ENCODE results near the gene KXD1. TPM values are rescaled to one million over a fixed set of nuclear protein-coding genes. Genes with fewer than 3 reads are reported as not detected.
"Not testable (repeated sequence)": the region's sequence is repeated elsewhere in the genome, so short reads cannot be mapped to it uniquely, and the experiment has no call there.

The KXD1 gene
- total and polyA plus RNA-seq, 7 experiments from 2014 or later: 70.3 to 108 (median 78.5) TPM

DNA sequence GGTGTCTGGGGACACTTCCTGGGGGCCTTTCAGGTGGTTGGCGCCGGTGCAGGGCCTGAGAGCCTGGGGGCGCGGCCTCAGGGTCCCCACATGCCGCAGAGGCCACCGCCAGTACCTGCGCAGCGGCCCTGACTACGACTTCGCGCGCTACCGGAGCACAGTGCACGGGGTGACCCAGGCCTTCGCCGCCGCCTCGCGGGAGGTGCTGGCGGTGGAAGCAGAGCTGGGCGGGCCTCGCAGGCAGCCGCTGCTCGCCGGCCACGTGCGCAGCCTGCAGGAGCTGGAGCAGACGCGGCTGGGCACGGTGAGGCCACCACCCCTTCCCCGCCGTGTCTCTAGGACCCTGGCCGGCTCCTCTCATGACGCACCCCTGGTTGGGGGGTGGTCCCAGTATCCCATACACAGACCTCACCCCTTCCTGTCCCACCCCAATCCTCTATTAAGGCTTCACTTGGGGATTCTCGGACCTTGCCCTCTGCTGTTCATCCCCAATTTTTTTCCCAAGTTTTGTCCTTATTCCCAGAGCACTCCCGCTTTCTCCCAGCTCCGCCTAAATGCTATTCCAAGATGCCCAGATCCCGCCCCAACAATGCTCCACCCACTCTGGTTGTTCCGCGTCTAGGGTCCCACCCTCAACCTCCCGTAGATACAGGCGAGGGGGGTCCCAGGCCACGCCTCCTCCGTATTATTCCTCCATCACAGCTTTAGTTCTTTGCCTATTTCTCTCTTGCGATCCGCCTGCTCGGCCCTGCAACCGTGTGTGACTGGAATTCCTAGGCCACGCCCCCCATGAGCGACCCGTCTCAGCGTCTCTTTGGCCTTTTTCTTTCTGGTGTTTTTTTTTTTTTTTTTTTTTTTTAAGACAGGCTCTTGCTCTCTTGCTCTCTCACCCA lies 32.0 kb downstream of the KXD1 start:
- Histone ChIP-seq H3K27ac (ENCODE audit: low read depth, low read length) (peak overlapping the region; percentile 88), H3K4me3 (ENCODE audit: low read length) (peak overlapping the region; percentile 72), H3K9me3 (ENCODE audit: control insufficient read depth in 2 of 3, low read length in 3 of 3) (no peaks in the 10 kb centered on the region), H3K36me3 (ENCODE audit: control insufficient read depth in 2 of 3, insufficient read depth in 3 of 3, low read length in 3 of 3) (peaks cover 0 to 7% (median 0%) of the 10 kb centered on the region in 3 experiments), H3K27me3 (ENCODE audit: control insufficient read depth in 2 of 2, insufficient read depth in 2 of 2, low read length in 2 of 2) (no peaks in the 10 kb centered on the region), H3K4me1 (ENCODE audit: control insufficient read depth in 2 of 2, insufficient read depth in 2 of 2, low read length in 2 of 2) (peaks cover 21 to 40% of the 10 kb centered on the region in 2 donors)
- peaks cover 0 to 2% (median 0%) of the 10 kb centered on the region in 11 donors for H3K9me3 Mint-ChIP-seq
- H3K4me1 Mint-ChIP-seq: peaks cover 22 to 57% (median 43%) of the 10 kb centered on the region in 7 donors
- DNase-seq (peak in 3 of 9 donors; percentile 33 to 75 (median 60)), ATAC-seq (peak; percentile 68)
- CTCF ChIA-PET: interaction anchor here (0.8 to 2.2 kb wide), 9 partner anchors 17 to 260 kb away, joined by 3 to 10 read pairs (median 4); partner anchors contain the start of gene UBA52
- H3K27ac Mint-ChIP-seq: peak overlapping the region; percentile 87 to 98 (median 92)
- POLR2A ChIA-PET: interaction anchor here (0.6 to 2.9 kb wide), 19 partner anchors 13 to 331 kb away, joined by 3 to 47 read pairs (median 4); partner anchors contain the start of genes COPE, DDX49, ELL and FKBP8
- intact Hi-C loops (cut with micrococcal nuclease): loop anchor here (1.0 to 10.0 kb wide), 15 partner anchors 32 to 330 kb away; partner anchors contain the start of genes COPE (in 2 of the 2), CRTC1 (in 2 of the 2), DDX49 (in 2 of the 2) and KXD1 (in 2 of the 2)
- peak overlapping the region; percentile 79 to 94 (median 90) for H3K4me3 Mint-ChIP-seq
- H3K27me3 Mint-ChIP-seq: peaks cover 0 to 4% (median 0%) of the 10 kb centered on the region in 5 donors
- peaks cover 0 to 15% (median 0%) of the 10 kb centered on the region in 5 donors for H3K36me3 Mint-ChIP-seq

DNA sequence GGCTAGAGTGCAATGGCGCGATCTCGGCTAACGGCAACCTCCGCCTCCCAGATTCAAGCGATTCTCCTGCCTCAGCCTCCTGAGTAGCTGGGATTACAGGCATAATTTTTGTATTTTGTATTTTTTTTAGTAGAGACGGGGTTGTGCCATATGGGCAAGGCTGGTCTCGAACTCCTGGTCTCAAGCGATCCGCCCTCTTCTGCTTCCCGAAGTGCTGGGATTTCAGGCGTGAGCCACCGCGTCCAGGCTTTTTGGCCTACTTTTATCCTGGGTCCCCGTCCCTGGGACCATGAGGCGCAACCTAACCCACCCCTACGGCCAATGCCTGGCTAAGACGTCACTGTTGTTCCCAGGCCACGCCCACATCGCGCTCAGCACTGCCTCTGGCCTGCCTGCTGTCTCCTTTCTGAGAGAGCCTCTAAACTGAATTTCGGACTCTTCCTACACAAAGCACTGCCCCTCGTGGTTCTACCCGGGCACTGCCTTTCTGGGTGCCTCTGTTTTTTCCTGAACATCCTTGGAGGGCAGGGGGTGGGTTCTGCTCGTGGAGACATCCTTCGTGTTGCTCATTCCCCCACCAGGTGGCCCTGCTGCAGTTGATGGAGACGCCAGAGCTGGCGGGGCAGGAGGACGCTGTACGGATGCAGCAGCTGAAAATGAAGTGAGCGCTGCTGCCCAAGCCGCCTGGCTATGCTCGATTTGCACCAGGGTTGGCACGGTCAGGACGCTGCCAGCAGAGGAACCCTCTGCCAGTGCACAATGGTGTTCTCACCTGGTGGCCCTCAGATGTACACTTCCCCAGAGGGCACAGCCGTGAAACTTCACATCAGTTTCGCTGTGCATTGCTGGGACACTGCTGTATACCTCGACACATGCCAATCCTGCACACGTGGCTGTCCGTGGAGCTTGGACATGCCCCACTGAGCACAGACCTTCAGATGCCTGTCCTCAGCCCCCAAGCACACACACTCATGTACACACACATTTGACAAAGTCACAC lies 32.9 kb downstream of the KXD1 start:
- Mint-ChIP-seq H3K4me3 (peak overlapping the region; percentile 71 to 94 (median 89)), H3K36me3 (peaks cover 0 to 12% (median 0%) of the 10 kb centered on the region in 5 donors), H3K27ac (peak overlapping the region; percentile 67 to 98 (median 91)), H3K9me3 (peaks cover 0 to 2% (median 0%) of the 10 kb centered on the region in 11 donors), H3K27me3 (peaks cover 0 to 10% (median 0%) of the 10 kb centered on the region in 5 donors), H3K4me1 (peaks cover 21 to 60% (median 45%) of the 10 kb centered on the region in 7 donors)
- H3K9me3 ChIP-seq (ENCODE audit: control insufficient read depth in 2 of 3, low read length in 3 of 3): no peaks in the 10 kb centered on the region
- no peak overlapping the region for H3K4me3 ChIP-seq (ENCODE audit: low read length)
- peak overlapping the region; percentile 88 for H3K27ac ChIP-seq (ENCODE audit: low read depth, low read length)
- ATAC-seq (no peak), DNase-seq (peak in 4 of 9 donors; percentile 21 to 43 (median 34))
- no peaks in the 10 kb centered on the region for H3K27me3 ChIP-seq (ENCODE audit: control insufficient read depth in 2 of 2, insufficient read depth in 2 of 2, low read length in 2 of 2)
- H3K4me1 ChIP-seq (ENCODE audit: control insufficient read depth in 2 of 2, insufficient read depth in 2 of 2, low read length in 2 of 2): peaks cover 25 to 40% of the 10 kb centered on the region in 2 donors
- intact Hi-C loops (cut with micrococcal nuclease): no loop called here
- ChIA-PET CTCF (interaction anchor here (2.2 kb wide), 1 partner anchor 71 kb away, joined by 10 read pairs; no protein-coding TSS in a partner anchor), POLR2A (interaction anchor here (0.7 to 2.9 kb wide), 4 partner anchors 19 to 309 kb away, joined by 3 to 29 read pairs (median 4); partner anchors contain the start of genes ELL, JUND and UBA52)
- peaks cover 0 to 7% (median 0%) of the 10 kb centered on the region in 3 experiments for H3K36me3 ChIP-seq (ENCODE audit: control insufficient read depth in 2 of 3, insufficient read depth in 3 of 3, low read length in 3 of 3)

DNA sequence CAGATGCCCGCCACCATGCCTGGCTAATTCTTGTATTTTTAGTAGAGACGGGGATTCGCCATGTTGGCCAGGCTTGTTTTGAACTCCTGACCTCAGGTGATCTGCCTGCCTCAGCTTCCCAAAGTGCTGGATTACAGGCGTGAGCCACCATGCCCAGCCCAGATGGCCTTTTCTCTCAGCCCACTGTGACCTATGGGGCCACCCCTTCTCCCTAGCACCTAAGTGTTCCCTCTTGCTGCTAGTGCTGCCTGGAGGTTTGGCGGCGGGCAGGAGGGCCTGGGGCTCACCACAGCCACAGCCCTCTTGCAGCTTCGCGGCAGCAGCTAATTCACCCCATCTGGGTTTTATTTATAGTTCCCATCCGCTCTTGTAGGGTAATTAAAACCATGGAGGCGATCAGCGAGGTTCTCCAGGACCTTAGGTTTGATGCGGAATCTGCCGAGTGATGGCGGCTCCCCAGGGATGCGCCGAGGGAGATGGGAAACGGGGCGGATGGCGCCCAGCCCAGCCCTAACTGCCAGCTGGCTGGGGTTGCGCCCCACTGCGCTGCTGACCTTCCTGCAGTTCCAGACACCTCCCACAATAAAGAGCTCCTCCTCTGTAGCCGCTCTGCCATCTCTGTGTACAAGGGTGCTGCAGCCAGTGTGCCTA lies 34.2 kb downstream of the KXD1 start:
- CTCF ChIA-PET: interaction anchor here (0.6 to 2.7 kb wide), 3 partner anchors 9 to 256 kb away, joined by 4 to 20 read pairs (median 6); no protein-coding TSS in a partner anchor
- Histone ChIP-seq H3K9me3 (ENCODE audit: control insufficient read depth in 2 of 3, low read length in 3 of 3) (no peaks in the 10 kb centered on the region), H3K4me1 (ENCODE audit: control insufficient read depth in 2 of 2, insufficient read depth in 2 of 2, low read length in 2 of 2) (peaks cover 25 to 38% of the 10 kb centered on the region in 2 donors), H3K36me3 (ENCODE audit: control insufficient read depth in 2 of 3, insufficient read depth in 3 of 3, low read length in 3 of 3) (peaks cover 0 to 7% (median 0%) of the 10 kb centered on the region in 3 experiments), H3K27me3 (ENCODE audit: control insufficient read depth in 2 of 2, insufficient read depth in 2 of 2, low read length in 2 of 2) (no peaks in the 10 kb centered on the region), H3K4me3 (ENCODE audit: low read length) (no peak overlapping the region), H3K27ac (ENCODE audit: low read depth, low read length) (no peak overlapping the region)
- Mint-ChIP-seq H3K36me3 (peaks cover 0 to 12% (median 0%) of the 10 kb centered on the region in 5 donors), H3K4me3 (peak overlapping the region in 5 of 10 donors; percentile 11 to 89 (median 45)), H3K4me1 (peaks cover 14 to 55% (median 39%) of the 10 kb centered on the region in 7 donors), H3K27ac (peak overlapping the region in 2 of 9 donors; percentile 16 to 20), H3K27me3 (peaks cover 0 to 20% (median 0%) of the 10 kb centered on the region in 5 donors), H3K9me3 (peaks cover 0 to 2% (median 0%) of the 10 kb centered on the region in 11 donors)
- ATAC-seq (no peak), DNase-seq (no peak)
- POLR2A ChIA-PET: interaction anchor here (0.9 to 2.8 kb wide), 4 partner anchors 21 to 256 kb away, joined by 4 to 10 read pairs (median 4); partner anchors contain the start of gene UBA52
- intact Hi-C loops (cut with micrococcal nuclease): no loop called here

DNA sequence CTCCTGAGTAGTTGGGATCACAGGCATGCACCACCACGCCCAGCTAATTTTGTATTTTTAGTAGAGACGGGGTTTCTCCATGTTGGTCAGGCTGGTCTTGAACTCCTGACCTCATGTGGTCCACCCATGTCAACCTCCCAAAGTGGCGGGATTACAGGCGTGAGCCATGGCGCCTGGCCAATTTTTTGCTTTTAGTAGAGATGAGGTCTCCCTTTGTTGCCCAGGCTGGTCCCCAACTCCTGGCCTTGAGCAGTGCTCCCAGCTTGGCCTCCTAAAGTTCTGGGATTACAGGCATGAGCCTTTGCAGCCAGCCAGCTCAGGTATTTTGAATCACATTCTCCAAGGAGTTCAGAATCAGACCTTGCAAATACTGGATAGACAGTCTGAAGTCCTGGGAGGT lies 35.1 kb downstream of the KXD1 start:
- H3K36me3 ChIP-seq (ENCODE audit: control insufficient read depth in 2 of 3, insufficient read depth in 3 of 3, low read length in 3 of 3); H3K9me3 Mint-ChIP-seq; H3K27ac ChIP-seq (ENCODE audit: low read depth, low read length); H3K27me3 ChIP-seq (ENCODE audit: control insufficient read depth in 2 of 2, insufficient read depth in 2 of 2, low read length in 2 of 2); H3K4me3 ChIP-seq (ENCODE audit: low read length); ATAC-seq; H3K9me3 ChIP-seq (ENCODE audit: control insufficient read depth in 2 of 3, low read length in 3 of 3); intact Hi-C loops (cut with micrococcal nuclease): not testable (repeated sequence)
- H3K27me3 Mint-ChIP-seq: peaks cover 0 to 23% (median 0%) of the 10 kb centered on the region in 5 donors
- H3K27ac Mint-ChIP-seq: peak overlapping the region in 2 of 9 donors; percentile 39 to 62
- POLR2A ChIA-PET: interaction anchor here (0.6 to 2.8 kb wide), 5 partner anchors 11 to 255 kb away, joined by 3 to 10 read pairs (median 4); partner anchors contain the start of gene KXD1
- peaks cover 13 to 55% (median 37%) of the 10 kb centered on the region in 7 donors for H3K4me1 Mint-ChIP-seq
- peak in 1 of 9 donors; percentile 8 for DNase-seq
- H3K36me3 Mint-ChIP-seq: peaks cover 0 to 12% (median 0%) of the 10 kb centered on the region in 5 donors
- peaks cover 24 to 35% of the 10 kb centered on the region in 2 donors for H3K4me1 ChIP-seq (ENCODE audit: control insufficient read depth in 2 of 2, insufficient read depth in 2 of 2, low read length in 2 of 2)
- CTCF ChIA-PET: interaction anchor here (1.0 to 2.7 kb wide), 3 partner anchors 251 to 268 kb away, joined by 3 to 20 read pairs (median 14); no protein-coding TSS in a partner anchor
- peak overlapping the region in 1 of 10 donors; percentile 86 for H3K4me3 Mint-ChIP-seq

DNA sequence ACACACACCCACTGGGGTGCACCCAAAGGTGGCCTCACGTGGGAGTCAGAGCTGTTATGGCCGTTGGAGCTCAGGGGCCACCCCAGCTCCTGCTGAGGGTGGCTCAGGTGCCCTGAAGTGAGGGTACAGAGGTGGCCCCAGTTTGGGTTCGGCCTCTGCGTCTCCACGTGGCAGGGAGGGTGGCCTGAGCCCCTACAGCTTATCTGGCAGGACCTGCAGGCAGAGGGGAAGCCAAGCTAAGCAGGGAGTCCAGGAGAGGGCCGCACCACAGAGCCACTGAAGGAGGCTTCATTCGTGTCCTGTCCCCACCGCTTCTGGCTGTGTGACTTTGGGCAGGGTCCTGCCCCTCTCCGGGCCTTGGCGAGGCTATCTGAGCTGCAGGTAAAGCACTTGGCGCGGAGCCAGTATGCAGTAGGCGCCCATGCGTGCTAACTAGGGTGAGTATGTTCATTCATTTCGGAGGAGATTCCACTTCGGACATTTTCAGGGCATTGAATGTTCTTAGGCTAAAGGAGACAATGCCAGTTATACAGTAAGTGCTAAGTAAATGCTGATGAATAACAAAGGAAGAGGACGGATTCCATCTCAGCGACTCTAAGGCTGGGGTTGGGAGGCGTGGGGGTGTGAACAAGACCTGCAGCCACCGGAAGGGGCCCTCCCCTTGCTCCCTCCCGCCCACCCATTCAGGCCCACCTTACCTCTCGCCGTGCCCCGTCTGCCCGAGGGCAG lies 35.9 kb downstream of the KXD1 start:
- no peak overlapping the region for H3K27ac ChIP-seq (ENCODE audit: low read depth, low read length)
- no peak overlapping the region for H3K4me3 ChIP-seq (ENCODE audit: low read length)
- POLR2A ChIA-PET: interaction anchor here (0.9 to 2.8 kb wide), 9 partner anchors 11 to 254 kb away, joined by 3 to 10 read pairs (median 3); partner anchors contain the start of genes FKBP8, KXD1, UBA52 and UPF1

More for the DNA sequence above, 35.9 kb downstream of the KXD1 start:
- Histone ChIP-seq H3K36me3 (ENCODE audit: control insufficient read depth in 2 of 3, insufficient read depth in 3 of 3, low read length in 3 of 3) (peaks cover 0 to 7% (median 0%) of the 10 kb centered on the region in 3 experiments), H3K9me3 (ENCODE audit: control insufficient read depth in 2 of 3, low read length in 3 of 3) (no peaks in the 10 kb centered on the region), H3K4me1 (ENCODE audit: control insufficient read depth in 2 of 2, insufficient read depth in 2 of 2, low read length in 2 of 2) (peaks cover 17 to 29% of the 10 kb centered on the region in 2 donors), H3K27me3 (ENCODE audit: control insufficient read depth in 2 of 2, insufficient read depth in 2 of 2, low read length in 2 of 2) (no peaks in the 10 kb centered on the region)
- H3K9me3 Mint-ChIP-seq: peaks cover 0 to 2% (median 0%) of the 10 kb centered on the region in 11 donors
- H3K27ac Mint-ChIP-seq: peak overlapping the region in 6 of 9 donors; percentile 38 to 84 (median 72)
- DNase-seq: no peak
- peak overlapping the region in 9 of 10 donors; percentile 38 to 86 (median 60) for H3K4me3 Mint-ChIP-seq
- CTCF ChIA-PET: interaction anchor here (0.6 to 2.7 kb wide), 10 partner anchors 75 to 267 kb away, joined by 3 to 20 read pairs (median 3); partner anchors contain the start of gene UPF1
- no peak for ATAC-seq
- peaks cover 0 to 23% (median 0%) of the 10 kb centered on the region in 5 donors for H3K27me3 Mint-ChIP-seq
- H3K4me1 Mint-ChIP-seq: peaks cover 6 to 48% (median 29%) of the 10 kb centered on the region in 7 donors
- H3K36me3 Mint-ChIP-seq: peaks cover 0 to 12% (median 0%) of the 10 kb centered on the region in 5 donors
- intact Hi-C loops (cut with micrococcal nuclease): loop anchor here in 1 of 2 donors (1.0 to 2.0 kb wide), 5 partner anchors 36 to 273 kb away; partner anchors contain the start of gene KXD1
